Thoracic aorta (tissue), 2 donors: ENCODE measurements around the gene ANKMY1. TPM values are rescaled to one million over a fixed set of nuclear protein-coding genes. Genes with fewer than 3 reads are reported as not detected.

Source experiments
- ATAC-seq: fragments of 150-250 bp; one replicate; pipeline ENCODE4 v1.8.0; 2017; ENCODE audit warnings: low read depth; ENCODE audit not compliant: insufficient number of reproducible peaks, low FRiP score
- DNase-seq: peaks from one replicate; pipeline ENCODE4 v3.0.0-alpha.2; 2020; ENCODE audit warnings: low spot score
- H3K27ac ChIP-seq, 2 donors: fragments of 200-600 bp; sonication (generic); 1 replicate in 1 of 2; 2 replicates in 1 of 2; pipeline ENCODE4 v1.5.1; 2016; ENCODE audit warnings: mild to moderate bottlenecking in 2 of 2, moderate library complexity in 2 of 2
- H3K27me3 ChIP-seq: fragments of 200-600 bp; sonication (generic); replicated peaks from 2 replicates; pipeline ENCODE4 v1.6.0; 2016; ENCODE audit warnings: mild to moderate bottlenecking; ENCODE audit not compliant: insufficient read depth
- H3K36me3 ChIP-seq: fragments of 200-600 bp; sonication (generic); one replicate; pipeline ENCODE4 v1.5.1; 2016
- H3K4me1 ChIP-seq, 2 donors: fragments of 200-600 bp; sonication (generic); 1 replicate in 1 of 2; 2 replicates in 1 of 2; pipeline versions ENCODE4 v1.5.1 to v1.6.0; 2016; ENCODE audit warnings: low read depth in 2 of 2, mild to moderate bottlenecking in 1 of 2; ENCODE audit not compliant: control insufficient read depth in 1 of 2
- H3K4me3 ChIP-seq: fragments of 200-600 bp; sonication (generic); 2 replicates; pipeline ENCODE4 v1.5.1; 2016; ENCODE audit warnings: mild to moderate bottlenecking
- H3K9me3 ChIP-seq: fragments of 200-600 bp; sonication (generic); 2 replicates; pipeline ENCODE4 v1.5.1; 2016
- CTCF ChIP-seq: fragments of 200-600 bp; sonication (generic); IDR thresholded peaks from one replicate; pipeline ENCODE4 v1.5.1; 2019; ENCODE audit warnings: antibody characterized with exemption
- total RNA-seq, 2 donors: library from RNA; depleted of rRNA; stranded (reverse); fragments of >200 nt; gene quantifications; one replicate each; pipeline versions ENCODE4 v1.1.0 to v1.2.3, GENCODE V29; 2016

ANKMY1 gene
- total RNA-seq, 2 donors from 2014 or later: 20.0 to 44.8 TPM

GRCh38 chr2:240600451-240600961 is 42.7 kb upstream of the ANKMY1 start:
- no peak for TF ChIP-seq CTCF
- Histone ChIP-seq H3K36me3 (peaks cover 10% of the 10 kb centered on the region), H3K9me3 (no peaks in the 10 kb centered on the region), H3K27ac (no peak overlapping the region), H3K4me3 (no peak overlapping the region), H3K27me3 (no peaks in the 10 kb centered on the region), H3K4me1 (peaks cover 8 to 17% of the 10 kb centered on the region in 2 donors)
- no peak for DNase-seq
- ATAC-seq: no peak

GRCh38 chr2:240599141-240599583 is 41.4 kb upstream of the ANKMY1 start:
- H3K27ac ChIP-seq: no peak overlapping the region
- no peak for TF ChIP-seq CTCF
- H3K36me3 ChIP-seq: peaks cover 10% of the 10 kb centered on the region
- no peaks in the 10 kb centered on the region for H3K9me3 ChIP-seq
- DNase-seq: no peak
- no peak overlapping the region for H3K4me3 ChIP-seq
- no peak for ATAC-seq
- H3K27me3 ChIP-seq: no peaks in the 10 kb centered on the region
- peaks cover 9 to 30% of the 10 kb centered on the region in 2 donors for H3K4me1 ChIP-seq

GRCh38 chr2:240598311-240598911 is 40.6 kb upstream of the ANKMY1 start:
- no peak for TF ChIP-seq CTCF
- no peak for DNase-seq
- Histone ChIP-seq H3K4me1 (peaks cover 9 to 33% of the 10 kb centered on the region in 2 donors), H3K27ac (no peak overlapping the region), H3K9me3 (no peaks in the 10 kb centered on the region), H3K36me3 (peaks cover 10% of the 10 kb centered on the region), H3K27me3 (no peaks in the 10 kb centered on the region), H3K4me3 (no peak overlapping the region)
- no peak for ATAC-seq

- Histone ChIP-seq H3K36me3 (peaks cover 10% of the 10 kb centered on the region), H3K4me3 (no peak overlapping the region), H3K27me3 (no peaks in the 10 kb centered on the region), H3K27ac (no peak overlapping the region), H3K4me1 (peaks cover 9 to 33% of the 10 kb centered on the region in 2 donors), H3K9me3 (no peaks in the 10 kb centered on the region)
- DNase-seq (no peak), ATAC-seq (no peak)
- TF ChIP-seq CTCF: no peak
These were observed 39.8 kb upstream of the ANKMY1 start for GRCh38 chr2:240597419-240598181.

- no peak overlapping the region for H3K27ac ChIP-seq
- DNase-seq (no peak), ATAC-seq (no peak)
- H3K27me3 ChIP-seq: no peaks in the 10 kb centered on the region
- peaks cover 9 to 33% of the 10 kb centered on the region in 2 donors for H3K4me1 ChIP-seq
- H3K36me3 ChIP-seq: peaks cover 10% of the 10 kb centered on the region
- TF ChIP-seq CTCF: no peak
- no peaks in the 10 kb centered on the region for H3K9me3 ChIP-seq
- H3K4me3 ChIP-seq: no peak overlapping the region
These were observed 39.2 kb upstream of the ANKMY1 start for GRCh38 chr2:240597054-240597418.
